Suprapubic skin (tissue), 3 donors: ENCODE data around the gene DEGS1.

Source experiments
- POLR2A ChIP-seq, 2 donors: fragments of 450-650 bp; IDR thresholded peaks; one replicate each; pipeline ENCODE4 v1.6.1; 2017; ENCODE audit warnings: antibody characterized with exemption in 2 of 2, mild to moderate bottlenecking in 2 of 2, moderate library complexity in 2 of 2
- TF ChIP-seq, protein P1 (sequence below), 2 donors: fragments of 200-600 bp in 1 of 2; fragments of 450-650 bp in 1 of 2; sonication (generic) in 1 of 2; IDR thresholded peaks; one replicate each; pipeline ENCODE4 v1.5.1; 2016 to 2019; ENCODE audit warnings: antibody characterized with exemption in 2 of 2, mild to moderate bottlenecking in 1 of 2, moderate library complexity in 1 of 2

GRCh38 chr1:224182866-224183590 lies at the start of gene DEGS1:
- TF ChIP-seq, protein P1, sequence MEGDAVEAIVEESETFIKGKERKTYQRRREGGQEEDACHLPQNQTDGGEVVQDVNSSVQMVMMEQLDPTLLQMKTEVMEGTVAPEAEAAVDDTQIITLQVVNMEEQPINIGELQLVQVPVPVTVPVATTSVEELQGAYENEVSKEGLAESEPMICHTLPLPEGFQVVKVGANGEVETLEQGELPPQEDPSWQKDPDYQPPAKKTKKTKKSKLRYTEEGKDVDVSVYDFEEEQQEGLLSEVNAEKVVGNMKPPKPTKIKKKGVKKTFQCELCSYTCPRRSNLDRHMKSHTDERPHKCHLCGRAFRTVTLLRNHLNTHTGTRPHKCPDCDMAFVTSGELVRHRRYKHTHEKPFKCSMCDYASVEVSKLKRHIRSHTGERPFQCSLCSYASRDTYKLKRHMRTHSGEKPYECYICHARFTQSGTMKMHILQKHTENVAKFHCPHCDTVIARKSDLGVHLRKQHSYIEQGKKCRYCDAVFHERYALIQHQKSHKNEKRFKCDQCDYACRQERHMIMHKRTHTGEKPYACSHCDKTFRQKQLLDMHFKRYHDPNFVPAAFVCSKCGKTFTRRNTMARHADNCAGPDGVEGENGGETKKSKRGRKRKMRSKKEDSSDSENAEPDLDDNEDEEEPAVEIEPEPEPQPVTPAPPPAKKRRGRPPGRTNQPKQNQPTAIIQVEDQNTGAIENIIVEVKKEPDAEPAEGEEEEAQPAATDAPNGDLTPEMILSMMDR (IDR thresholded peaks at IDR 0.05) = no peak
- TF ChIP-seq POLR2A (IDR thresholded peaks at IDR 0.05) = peak; percentile 78 to 88
